ENCODE data around the gene APOC1. TPM values are rescaled to one million over a fixed set of nuclear protein-coding genes. Genes with fewer than 3 reads are reported as not detected.

APOC1 gene
- total and polyA plus RNA-seq, 9 donors: 14.4 to 625 (median 47.4) TPM

- TF ChIP-seq POLR2A (IDR thresholded peaks at IDR 0.05): no peak
- TF ChIP-seq EP300 (IDR thresholded peaks at IDR 0.05): no peak
- no peak for TF ChIP-seq CTCF (IDR thresholded peaks at IDR 0.05)
- Histone ChIP-seq H3K4me1 (ENCODE audit: insufficient read depth) (peaks cover 2% of the 10 kb centered on the region), H3K36me3 (no peaks in the 10 kb centered on the region), H3K9me3 (no peaks in the 10 kb centered on the region), H3K27ac (no peak overlapping the region), H3K27me3 (no peaks in the 10 kb centered on the region), H3K4me3 (no peak overlapping the region)
- WGBS, 3 donors: 90 to 95% (median 94%) methylated on average over 14 of the region's 14 CpGs
- intact Hi-C loops (cut with DNase I): no loop called here
- no peak for DNase-seq
These were observed 42.6 kb upstream of the APOC1 start for GRCh38 chr19:44871809-44872208.

GRCh38 chr19:44872661-44873060 is 41.7 kb upstream of the APOC1 start:
- no peaks in the 10 kb centered on the region for H3K36me3 ChIP-seq

GRCh38 chr19:44874317-44874716 is 40.1 kb upstream of the APOC1 start:
- Histone ChIP-seq H3K36me3 (no peaks in the 10 kb centered on the region), H3K27me3 (no peaks in the 10 kb centered on the region), H3K27ac (no peak overlapping the region), H3K9me3 (no peaks in the 10 kb centered on the region), H3K4me3 (no peak overlapping the region), H3K4me1 (ENCODE audit: insufficient read depth) (peaks cover 4% of the 10 kb centered on the region)
- intact Hi-C loops (cut with DNase I): no loop called here
- no peak for DNase-seq
- WGBS, 3 donors: 84 to 92% (median 88%) methylated on average over 16 of the region's 16 CpGs
- no peak for TF ChIP-seq EP300 (IDR thresholded peaks at IDR 0.05)
- TF ChIP-seq CTCF (IDR thresholded peaks at IDR 0.05): no peak
- no peak for TF ChIP-seq POLR2A (IDR thresholded peaks at IDR 0.05)

More at GRCh38 chr19:44872661-44873060, 41.7 kb upstream of the APOC1 start:
- intact Hi-C loops (cut with DNase I): no loop called here
- no peaks in the 10 kb centered on the region for H3K27me3 ChIP-seq
- H3K9me3 ChIP-seq: no peaks in the 10 kb centered on the region
- no peak overlapping the region for H3K4me3 ChIP-seq
- no peak overlapping the region for H3K27ac ChIP-seq
- TF ChIP-seq CTCF (IDR thresholded peaks at IDR 0.05): no peak
- no peak for TF ChIP-seq EP300 (IDR thresholded peaks at IDR 0.05)
- no peak for TF ChIP-seq POLR2A (IDR thresholded peaks at IDR 0.05)
- H3K4me1 ChIP-seq (ENCODE audit: insufficient read depth): peaks cover 2% of the 10 kb centered on the region
- DNase-seq: no peak
- WGBS, 3 donors: 86 to 96% (median 94%) methylated on average over 4 of the region's 4 CpGs

- Histone ChIP-seq H3K27ac (no peak overlapping the region), H3K4me3 (no peak overlapping the region), H3K4me1 (ENCODE audit: insufficient read depth) (peaks cover 4% of the 10 kb centered on the region), H3K9me3 (no peaks in the 10 kb centered on the region), H3K27me3 (no peaks in the 10 kb centered on the region), H3K36me3 (no peaks in the 10 kb centered on the region)
- 38 to 61% (median 42%) methylated on average over 22 of the region's 22 CpGs for WGBS, 3 donors
- intact Hi-C loops (cut with DNase I): no loop called here
- TF ChIP-seq CTCF (IDR thresholded peaks at IDR 0.05): no peak
- no peak for TF ChIP-seq POLR2A (IDR thresholded peaks at IDR 0.05)
- TF ChIP-seq EP300 (IDR thresholded peaks at IDR 0.05): no peak
- DNase-seq: no peak
These were observed 38.5 kb upstream of the APOC1 start for GRCh38 chr19:44875666-44876451.

Measured in ovary (tissue), 9 donors.